SK-N-SH (cell line): ENCODE measurements around the gene GRIK5.

ENCODE experiments used
- CTCF ChIP-seq: fragments of 200-600 bp; sonication (generic); IDR thresholded peaks from 2 replicates; pipeline ENCODE4 v1.6.1; 2017; ENCODE audit warnings: antibody characterized with exemption, mild to moderate bottlenecking, moderate library complexity
- REST ChIP-seq: IDR thresholded peaks from 2 replicates; pipeline ENCODE4 v1.6.1; 2012; ENCODE audit warnings: mild to moderate bottlenecking, low read depth, low read length, moderate library complexity

GRCh38 chr19:41997121-41997850, 72.7 kb downstream of the GRIK5 start:
- TF ChIP-seq CTCF (no peak), REST (peak; percentile 96)
